Activated naive CD4-positive, alpha-beta T cell treated with Interleukin-2 at 50 U/mL for 16 hours (primary cell): ENCODE results near the gene SPDYE2.
"Not testable (repeated sequence)": the region's sequence is repeated elsewhere in the genome, so short reads cannot be mapped to it uniquely, and the experiment has no call there.

Source experiments
- DNase-seq: peaks from one replicate; pipeline ENCODE4 v3.0.0-alpha.2; 2020

The SPDYE2 gene

DNA sequence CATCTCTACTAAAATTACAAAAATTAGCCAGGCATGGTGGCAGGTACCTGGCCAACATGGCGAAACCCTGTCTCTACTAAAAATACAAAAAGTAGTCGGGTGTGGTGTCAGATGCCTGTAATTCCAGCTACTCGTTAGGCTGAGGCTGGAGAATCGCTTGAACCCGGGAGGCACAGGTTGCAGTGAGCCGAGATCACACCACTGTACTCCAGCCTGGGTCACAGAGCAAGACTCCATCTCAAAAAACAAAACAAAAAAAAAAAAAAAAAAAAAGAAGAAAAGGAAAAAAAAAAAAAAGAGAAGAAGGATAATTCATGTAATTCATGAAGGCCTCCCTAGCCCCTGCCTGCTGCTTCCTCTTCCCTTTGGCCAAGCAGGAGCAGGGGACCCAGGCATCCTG lies 10.4 kb upstream of the SPDYE2 start:
- DNase-seq = not testable (repeated sequence)

- DNase-seq = not testable (repeated sequence)
Measured at GRCh38 chr7:102542083-102542482, 8.9 kb upstream of the SPDYE2 start.

DNA sequence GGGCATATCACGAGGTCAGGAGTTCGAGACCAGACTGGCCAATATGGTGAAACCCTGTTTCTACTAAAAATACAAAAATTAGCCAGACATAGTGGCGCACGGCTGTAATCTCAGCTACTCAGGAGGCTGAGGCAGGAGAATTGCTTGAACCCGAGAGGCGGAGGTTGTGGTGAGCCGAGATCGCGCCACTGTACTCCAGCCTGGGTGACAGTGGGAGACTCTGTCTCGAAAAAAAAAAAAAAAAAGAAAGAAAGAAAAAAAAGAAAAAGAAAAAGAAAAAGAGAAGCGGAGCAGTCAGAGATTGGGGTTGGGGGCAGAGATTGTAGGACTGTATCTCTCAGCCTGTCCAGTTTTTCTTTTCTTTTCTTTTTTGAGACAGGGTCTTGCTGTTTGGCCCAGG lies 8.3 kb upstream of the SPDYE2 start:
- DNase-seq = not testable (repeated sequence)

DNA sequence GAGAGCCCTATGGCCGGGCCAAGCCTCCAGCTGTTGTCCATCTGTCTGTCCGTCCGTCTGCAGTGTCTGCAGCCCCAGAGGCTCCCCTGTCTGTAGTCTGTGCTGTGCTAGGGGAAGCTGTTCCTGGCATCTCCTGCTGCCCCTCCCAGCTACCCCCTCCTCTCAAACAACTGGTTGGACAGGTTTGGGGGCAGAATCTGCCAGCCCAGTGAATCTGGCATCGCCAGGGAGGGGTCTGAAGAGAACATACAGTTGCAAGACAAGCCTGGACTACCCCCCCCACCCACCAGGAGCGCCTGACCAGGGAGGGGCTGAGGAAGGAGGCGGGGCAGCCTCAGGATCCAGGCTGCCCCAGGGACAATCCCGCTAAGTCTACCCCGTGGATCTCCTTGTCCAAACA lies 7.4 kb upstream of the SPDYE2 start, which contains the start of gene UPK3BL2:
TSS of gene UPK3BL2 (minus strand) at position 101 of the 400 bp plus-strand sequence. CDS start at position 41, 60 bp downstream.
- not testable (repeated sequence) for DNase-seq

GRCh38 chr7:102544372-102544771 lies 6.7 kb upstream of the SPDYE2 start:
- DNase-seq = not testable (repeated sequence)

- not testable (repeated sequence) for DNase-seq
Measured at GRCh38 chr7:102545288-102545687, 5.7 kb upstream of the SPDYE2 start.

DNA sequence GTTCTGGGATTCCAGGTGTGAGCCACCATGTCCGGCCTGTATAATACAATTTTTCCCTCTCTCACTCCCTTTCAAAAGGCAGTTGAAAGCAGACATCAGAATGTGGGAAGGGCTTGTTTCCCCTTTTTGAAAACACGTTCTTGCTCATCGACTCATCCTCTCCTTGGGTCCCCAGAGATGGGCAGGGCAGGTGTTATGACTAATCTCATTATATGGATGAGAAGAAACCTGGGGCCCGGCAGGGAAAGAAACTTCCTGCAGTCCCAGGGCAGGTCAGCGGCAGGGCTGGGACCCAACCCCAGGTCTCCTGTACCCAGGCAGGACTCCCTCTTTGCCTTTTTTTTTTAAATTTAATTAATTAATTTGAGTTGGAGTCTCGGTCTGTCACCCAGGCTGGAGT lies 4.7 kb upstream of the SPDYE2 start:
- DNase-seq = not testable (repeated sequence)

DNA sequence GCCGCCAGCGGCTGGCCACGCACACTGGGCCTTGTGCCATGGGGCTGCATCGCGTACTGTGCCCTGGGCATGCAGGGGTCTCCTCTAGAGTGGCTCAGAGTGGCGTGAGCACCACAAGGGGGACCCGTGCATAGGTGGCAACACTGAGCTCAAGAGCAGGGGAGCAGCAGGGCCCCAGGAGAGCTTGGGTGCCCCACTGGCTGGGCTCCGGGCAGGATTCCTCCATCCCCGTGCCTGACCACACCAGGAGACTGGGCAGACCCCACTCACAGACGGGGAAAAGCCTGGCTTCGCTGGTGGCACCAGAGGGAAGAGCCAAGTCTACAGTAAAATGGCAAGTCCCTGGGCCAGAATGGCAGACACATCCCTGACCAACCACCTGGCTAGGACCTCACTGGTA lies 17.6 kb downstream of the SPDYE2 start:
- DNase-seq = not testable (repeated sequence)

- peak; percentile 100 for DNase-seq
Measured at GRCh38 chr7:102572261-102573239, 21.5 kb downstream of the SPDYE2 start, which contains the start of gene POLR2J3. POLR2J3 (minus strand) TSS chr7:102572583; CDS start chr7:102572521, 62 bp downstream.

GRCh38 chr7:102574607-102575006 lies 23.6 kb downstream of the SPDYE2 start:
- DNase-seq = not testable (repeated sequence)

DNA sequence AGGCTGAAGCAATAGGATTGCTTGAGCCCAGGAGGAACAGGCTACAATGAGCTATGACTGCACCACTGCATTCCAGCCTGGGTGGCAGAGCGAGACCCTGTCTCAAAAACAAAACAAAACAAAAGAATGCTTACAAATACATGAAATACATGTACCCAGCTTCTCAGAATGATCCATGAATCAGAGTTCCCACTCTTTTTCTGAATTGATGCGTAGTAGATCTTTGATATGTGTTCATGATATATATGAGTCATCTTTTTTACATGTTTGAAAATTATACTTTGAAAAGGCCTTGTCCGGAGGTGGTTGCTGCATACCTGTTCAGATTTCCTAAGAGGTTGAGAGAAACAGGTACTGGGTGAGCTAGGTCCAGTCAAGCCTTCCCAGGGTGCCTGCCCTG lies 25.3 kb downstream of the SPDYE2 start:
- DNase-seq = not testable (repeated sequence)

- DNase-seq = not testable (repeated sequence)
Measured at GRCh38 chr7:102577315-102578240, 26.6 kb downstream of the SPDYE2 start.

- not testable (repeated sequence) for DNase-seq
Measured at GRCh38 chr7:102578486-102578885, 27.5 kb downstream of the SPDYE2 start.

DNA sequence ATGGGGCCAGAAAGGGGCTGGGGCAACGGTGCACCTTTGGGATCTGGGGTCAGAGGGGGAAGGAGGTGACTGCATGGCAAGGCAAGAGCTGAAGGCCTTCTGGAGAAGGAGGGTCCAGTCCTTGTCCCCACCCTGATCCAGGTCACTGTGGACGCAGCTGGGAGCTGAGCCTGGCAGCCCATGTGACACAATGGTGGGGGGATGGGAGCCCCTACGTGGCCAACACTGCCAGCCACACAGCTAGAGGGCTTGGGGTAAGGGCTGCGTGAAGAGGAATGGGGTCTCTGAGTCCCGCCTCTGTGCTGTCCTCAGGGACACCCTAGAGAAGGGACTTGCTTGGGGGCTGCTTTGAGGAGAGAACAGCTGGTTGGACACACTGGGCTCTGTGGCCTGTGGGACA lies 30.7 kb downstream of the SPDYE2 start:
- DNase-seq = not testable (repeated sequence)

DNA sequence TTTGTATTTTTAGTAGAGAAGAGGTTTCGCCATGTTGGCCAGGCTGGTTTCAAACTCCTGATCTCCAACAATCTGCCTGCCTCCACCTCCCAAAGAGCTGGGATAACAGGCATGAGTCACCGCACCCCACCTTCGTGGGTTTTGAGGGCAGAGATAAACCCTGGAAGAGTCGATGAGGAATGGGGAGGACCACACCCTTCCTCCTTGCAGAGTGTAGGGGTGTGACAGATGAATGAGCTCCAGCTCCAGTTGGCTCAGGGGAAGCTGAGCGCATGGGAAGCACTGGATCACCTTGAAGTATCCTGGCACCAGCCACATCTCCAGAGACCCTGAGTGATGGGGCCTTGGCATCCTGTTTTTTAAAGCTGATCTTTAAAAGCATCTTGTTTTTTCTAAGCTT lies 32.5 kb downstream of the SPDYE2 start:
- not testable (repeated sequence) for DNase-seq

DNA sequence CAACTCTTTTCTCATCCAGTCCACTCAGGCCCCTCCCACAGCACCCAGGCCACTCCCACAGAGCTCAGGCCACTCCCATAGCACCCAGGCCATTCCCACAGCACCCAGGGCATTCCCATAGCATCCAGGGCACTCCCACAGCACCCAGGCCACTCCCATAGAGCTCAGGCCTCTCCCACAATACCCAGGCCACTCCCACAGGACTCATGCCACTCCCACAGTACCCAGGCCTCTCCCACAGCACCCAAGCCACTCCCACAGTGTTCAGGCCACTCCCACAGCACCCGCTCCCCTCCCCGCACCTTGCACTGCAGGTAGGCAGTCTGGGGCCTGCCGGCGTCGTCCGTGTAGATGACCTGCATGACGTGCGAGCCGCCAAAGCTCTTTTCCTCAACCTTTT lies 38.8 kb downstream of the SPDYE2 start:
- not testable (repeated sequence) for DNase-seq

- DNase-seq = peak; percentile 27
Measured at GRCh38 chr7:102592477-102593019, 41.5 kb downstream of the SPDYE2 start.

GRCh38 chr7:102593637-102594334 lies 42.8 kb downstream of the SPDYE2 start:
- not testable (repeated sequence) for DNase-seq

DNA sequence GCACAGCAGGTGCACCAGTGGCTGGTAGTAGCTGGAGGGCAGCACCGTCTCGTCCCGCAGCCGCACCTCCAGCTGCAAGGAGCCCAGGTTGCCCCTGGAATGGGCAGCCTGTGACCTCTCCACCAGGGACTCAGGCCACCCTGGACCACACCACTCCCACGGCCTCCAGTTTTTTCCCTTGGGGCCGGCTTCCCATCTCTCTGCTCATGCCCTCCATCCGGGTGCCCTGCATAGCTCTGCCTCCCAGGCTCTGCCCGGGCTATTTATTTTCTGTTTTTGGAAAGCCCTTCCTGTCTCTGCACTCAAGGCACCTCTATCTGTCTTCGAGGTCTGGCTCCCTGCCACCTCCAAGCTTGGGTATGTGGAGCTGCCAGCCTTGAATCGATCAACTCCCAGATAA lies 45.0 kb downstream of the SPDYE2 start:
- not testable (repeated sequence) for DNase-seq

- DNase-seq = not testable (repeated sequence)
Measured at GRCh38 chr7:102599699-102600098, 48.7 kb downstream of the SPDYE2 start.

GRCh38 chr7:102602317-102602716 lies 51.3 kb downstream of the SPDYE2 start:
- not testable (repeated sequence) for DNase-seq
